CMK (cell line): ENCODE results near the gene MRPS26.
A peak's percentile ranks its signal among the peaks of the same experiment; 100 is the strongest.
"Not testable (repeated sequence)": the region's sequence is repeated elsewhere in the genome, so short reads cannot be mapped to it uniquely, and the experiment has no call there.

Experiments used
- DNase-seq: peaks from one replicate; pipeline ENCODE4 v3.0.0-alpha.2; 2010; ENCODE audit warnings: low read depth

Gene MRPS26

DNA sequence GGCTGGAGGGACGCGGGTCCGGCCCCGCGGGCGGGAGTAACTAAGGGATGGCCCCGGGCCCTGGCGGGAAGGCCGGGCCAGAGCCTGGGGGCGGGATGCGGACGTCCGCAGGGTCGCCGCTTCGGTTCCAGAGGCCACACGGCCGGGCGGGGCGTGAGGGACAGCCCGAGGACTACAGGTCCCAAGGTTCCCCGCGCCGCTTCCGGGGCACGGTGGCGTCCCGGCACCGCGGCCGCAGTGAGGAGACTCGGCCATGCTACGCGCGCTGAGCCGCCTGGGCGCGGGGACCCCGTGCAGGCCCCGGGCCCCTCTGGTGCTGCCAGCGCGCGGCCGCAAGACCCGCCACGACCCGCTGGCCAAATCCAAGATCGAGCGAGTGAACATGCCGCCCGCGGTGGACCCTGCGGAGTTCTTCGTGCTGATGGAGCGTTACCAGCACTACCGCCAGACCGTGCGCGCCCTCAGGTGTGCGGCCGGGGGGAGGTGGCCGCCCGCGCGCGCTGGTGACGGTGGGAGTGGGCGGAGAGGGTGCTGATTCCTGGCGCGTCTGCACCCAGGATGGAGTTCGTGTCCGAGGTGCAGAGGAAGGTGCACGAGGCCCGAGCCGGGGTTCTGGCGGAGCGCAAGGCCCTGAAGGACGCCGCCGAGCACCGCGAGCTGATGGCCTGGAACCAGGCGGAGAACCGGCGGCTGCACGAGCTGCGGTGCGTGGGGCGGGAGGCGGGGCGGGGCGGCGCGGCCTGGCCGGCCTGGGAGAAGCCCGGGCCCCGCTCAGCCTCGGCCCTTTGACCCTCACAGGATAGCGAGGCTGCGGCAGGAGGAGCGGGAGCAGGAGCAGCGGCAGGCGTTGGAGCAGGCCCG is at the start of gene MRPS26:
TSS of gene MRPS26 (plus strand) at position 237 of the 861 bp plus-strand sequence. CDS start at position 254, 17 bp downstream.
- peak; percentile 79 for DNase-seq

- no peak for DNase-seq
Observed at GRCh38 chr20:2998728-2999127, 47.1 kb upstream of the MRPS26 start.

DNA sequence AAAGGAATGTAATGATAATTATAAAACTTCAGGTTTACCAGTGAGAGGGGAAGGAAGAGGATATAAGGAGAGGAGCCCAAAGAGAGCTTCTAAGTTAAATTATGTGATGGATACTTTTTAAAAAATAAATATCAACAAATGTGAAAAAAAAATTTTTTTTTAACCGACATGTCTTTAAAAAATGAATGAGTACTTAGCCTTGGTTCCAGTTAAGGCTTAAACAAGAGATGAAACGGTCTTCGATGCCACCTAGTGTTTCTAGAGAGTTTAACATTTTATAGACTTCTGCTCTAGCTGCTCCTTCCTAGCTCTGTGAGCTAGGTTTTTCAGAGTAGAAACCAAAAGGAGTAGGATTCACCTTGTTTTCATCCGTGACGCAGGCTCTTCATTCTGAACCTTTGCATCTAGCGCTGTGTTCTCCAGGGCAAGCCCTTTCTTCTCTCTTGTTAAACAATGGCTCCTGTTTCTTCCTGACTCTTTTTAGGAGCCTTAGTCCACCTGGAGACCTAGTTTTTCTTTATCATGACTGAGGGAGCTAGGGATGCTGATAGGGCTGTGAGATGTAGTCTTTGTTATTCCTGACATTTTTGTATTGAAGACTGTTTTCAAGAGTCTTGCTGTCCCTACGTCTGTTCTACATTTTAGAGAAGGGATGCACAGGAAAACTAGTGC is 44.9 kb upstream of the MRPS26 start:
- no peak for DNase-seq

GRCh38 chr20:3003416-3003815 is 42.4 kb upstream of the MRPS26 start:
- no peak for DNase-seq

DNA sequence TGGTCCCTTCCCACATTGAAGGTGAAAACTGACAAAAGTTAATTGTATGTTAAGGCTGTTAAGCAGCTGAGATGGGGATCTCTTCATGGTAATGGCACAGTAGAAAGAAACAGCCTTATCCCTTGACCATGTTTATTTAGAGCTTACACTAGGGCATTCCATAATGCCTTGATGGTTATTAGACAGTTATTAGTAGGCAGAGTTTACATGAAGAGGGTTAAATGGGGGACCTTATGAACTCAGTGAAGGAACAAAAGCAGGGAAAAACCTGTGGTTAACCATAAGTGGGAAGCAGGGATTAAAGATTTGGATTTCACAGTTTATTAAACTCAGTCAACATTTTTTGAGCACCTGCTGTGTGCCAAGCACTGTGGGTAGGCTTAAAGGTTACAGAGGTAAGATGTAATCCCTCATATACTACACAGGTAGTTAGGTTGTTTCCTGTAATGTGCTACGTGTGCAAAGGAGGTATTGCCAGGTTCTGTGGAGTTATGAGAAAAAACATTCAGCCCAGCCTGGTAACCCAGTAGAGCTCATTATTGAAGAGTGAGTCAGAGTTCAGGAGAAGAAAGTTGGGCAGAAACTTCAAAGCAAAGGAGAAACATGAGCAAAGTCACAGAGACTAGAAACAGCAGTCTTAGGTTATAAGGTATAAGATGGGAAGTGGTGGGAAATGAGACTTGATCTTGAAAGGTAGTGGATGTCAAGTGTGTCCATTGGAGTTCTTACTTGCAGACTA is 34.7 kb upstream of the MRPS26 start:
- DNase-seq: no peak

DNA sequence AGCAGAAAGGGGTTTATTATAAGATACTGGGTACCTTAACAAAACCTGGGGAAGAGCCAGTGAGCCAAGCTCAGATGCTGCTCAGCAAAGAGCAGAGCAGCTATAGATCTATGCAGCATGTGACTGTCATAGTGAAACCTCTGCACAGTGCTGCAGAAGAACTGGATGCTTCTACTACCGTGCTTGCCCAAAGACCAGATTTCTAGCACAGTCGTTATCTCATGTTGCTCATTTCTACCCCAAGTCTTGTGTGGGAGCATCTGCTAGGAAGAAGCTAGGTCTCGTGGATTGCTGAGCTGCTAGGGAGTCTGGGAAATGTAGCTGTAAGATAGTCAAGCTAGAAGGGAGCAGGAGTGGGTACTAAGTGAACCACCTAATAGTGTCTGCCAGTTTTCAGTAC is 34.1 kb upstream of the MRPS26 start:
- DNase-seq: no peak

DNA sequence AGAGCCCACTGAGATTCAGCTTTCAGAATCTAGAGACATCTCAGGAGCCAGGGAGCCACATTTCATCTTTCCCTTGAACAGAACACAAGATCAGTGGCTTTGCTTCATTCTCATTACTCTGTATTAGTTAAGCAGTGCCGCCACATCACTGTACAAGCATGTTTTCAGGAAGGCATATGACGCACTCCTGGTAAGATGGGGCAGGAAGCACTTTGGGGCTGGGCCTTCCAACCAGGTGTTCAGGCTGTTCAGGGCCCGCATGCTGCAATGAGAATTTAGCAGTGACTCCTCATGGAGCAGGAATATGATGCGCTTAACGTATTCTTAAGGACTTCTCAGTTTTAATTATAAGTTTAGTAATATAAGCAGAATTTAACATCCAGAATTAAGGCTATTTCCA is 32.1 kb upstream of the MRPS26 start:
- no peak for DNase-seq

DNA sequence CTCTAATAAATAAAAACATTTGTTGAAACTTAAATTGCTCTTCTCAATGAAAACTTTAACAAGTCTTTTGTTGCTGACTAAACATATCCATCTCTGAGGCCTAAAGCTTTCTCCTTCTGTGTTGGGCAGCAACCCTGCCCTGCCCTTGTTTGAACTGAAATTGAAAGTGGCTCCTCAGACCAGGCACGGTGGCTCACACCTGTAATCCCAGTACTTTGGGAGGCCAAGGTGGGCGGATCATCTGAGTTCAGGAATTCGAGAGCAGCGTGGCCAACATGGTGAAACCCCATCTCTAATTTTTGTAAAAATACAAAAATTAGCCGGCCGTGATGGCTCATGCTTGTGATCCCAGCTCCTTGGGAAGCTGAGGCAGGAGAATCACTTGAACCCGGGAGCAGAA is 31.7 kb upstream of the MRPS26 start:
- no peak for DNase-seq

GRCh38 chr20:3014662-3015061 is 31.2 kb upstream of the MRPS26 start:
- no peak for DNase-seq

- DNase-seq: not testable (repeated sequence)
Observed at GRCh38 chr20:3015302-3015701, 30.6 kb upstream of the MRPS26 start.

GRCh38 chr20:3021327-3021726 is 24.5 kb upstream of the MRPS26 start:
- no peak for DNase-seq

GRCh38 chr20:3021777-3022176 is 24.1 kb upstream of the MRPS26 start:
- DNase-seq: no peak

- DNase-seq: peak; percentile 42
Observed at GRCh38 chr20:3022559-3023490, 23.0 kb upstream of the MRPS26 start.

- DNase-seq: no peak
Observed at GRCh38 chr20:3027987-3028386, 17.9 kb upstream of the MRPS26 start.

DNA sequence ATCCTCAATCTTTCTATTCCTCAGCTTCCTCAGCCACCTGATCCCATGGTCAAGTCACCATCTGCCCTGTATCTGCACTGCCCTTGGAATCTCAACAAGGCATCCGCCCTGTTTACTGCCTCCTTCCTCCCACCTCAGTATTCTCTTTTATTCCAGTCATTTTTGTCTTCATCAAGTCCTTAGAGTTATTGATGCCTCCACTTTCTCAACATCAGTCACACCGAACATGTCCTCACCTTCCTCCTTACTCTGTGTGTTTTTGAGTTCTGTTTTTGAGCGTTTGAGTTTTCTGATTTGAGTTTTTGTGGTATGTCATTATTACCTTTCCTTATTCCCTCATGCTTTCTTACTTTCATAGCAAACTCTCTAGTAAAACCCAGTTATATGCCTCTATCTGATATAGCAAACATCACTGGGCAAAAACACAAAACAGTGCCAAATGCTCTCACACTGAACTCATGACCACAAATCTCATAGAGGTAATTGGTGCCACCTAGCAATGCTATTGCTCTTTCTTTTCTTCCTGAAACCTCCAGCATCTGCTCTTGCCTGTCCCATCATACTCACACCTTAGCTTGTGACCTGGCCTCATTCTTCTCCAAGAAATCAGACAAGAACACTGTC is 14.2 kb upstream of the MRPS26 start:
- no peak for DNase-seq

GRCh38 chr20:3032624-3033023 is 13.2 kb upstream of the MRPS26 start:
- no peak for DNase-seq

DNA sequence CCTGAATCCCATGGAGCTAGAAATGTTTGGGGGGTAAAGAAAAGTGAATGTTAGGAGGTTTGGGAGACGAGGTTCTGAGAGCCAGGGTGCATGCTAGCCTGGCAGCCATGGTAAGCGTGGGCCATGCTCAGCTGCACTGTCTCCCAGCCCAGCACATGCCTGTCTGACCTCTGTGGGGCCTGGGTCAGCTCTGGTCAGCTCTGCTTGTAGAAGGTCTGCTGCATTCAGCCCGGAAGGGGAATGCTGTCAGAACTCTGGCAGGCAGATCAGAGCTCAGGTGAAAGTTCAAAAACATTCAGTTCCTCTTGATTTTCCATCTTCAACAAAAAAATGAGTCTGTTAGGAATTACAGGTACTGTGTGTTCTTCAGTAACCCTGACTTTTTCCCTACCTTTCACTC is 8.2 kb upstream of the MRPS26 start:
- no peak for DNase-seq

GRCh38 chr20:3038454-3038853 is 7.4 kb upstream of the MRPS26 start:
- no peak for DNase-seq

DNA sequence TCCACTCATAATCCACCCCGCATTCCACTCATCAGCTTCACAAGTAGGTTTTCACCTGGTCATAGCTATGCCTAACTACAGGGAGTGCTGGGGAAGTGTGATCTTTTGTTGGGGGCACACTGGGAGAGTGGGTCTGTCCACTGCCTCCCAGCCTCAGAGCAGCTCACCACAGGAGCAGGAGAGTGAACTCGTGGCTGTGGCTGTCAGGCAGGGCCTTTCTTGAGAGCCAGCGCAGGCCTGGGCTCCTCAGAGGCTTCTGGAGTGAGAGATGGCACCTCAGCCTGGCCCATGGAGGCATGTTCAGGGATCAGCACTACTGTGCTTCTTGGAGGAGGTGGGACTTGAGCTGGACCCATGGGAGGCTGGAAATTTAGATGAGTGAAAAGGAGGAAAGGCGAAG is 6.4 kb upstream of the MRPS26 start:
- no peak for DNase-seq

DNA sequence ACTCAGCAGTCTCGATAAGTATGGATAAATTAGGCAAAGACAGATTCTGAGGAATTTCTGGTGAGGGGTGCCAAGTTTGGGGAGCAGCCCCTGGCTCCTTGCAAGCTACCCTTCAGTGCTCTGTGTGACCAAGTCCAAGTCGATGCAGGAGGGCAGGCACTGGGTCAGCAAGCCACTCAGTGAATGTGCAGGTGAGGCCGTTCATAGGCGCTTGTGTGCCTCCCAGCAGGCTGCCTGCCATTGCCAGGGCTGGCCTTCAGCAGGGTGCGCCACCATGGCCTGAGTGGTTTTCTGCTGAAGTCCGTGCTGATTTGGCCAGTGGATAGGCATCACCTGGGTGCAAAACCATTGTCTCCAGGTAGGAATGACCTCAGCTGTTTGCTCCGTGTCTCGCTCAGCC is 5.8 kb upstream of the MRPS26 start:
- no peak for DNase-seq

GRCh38 chr20:3041854-3042409 is 3.9 kb upstream of the MRPS26 start:
- DNase-seq: no peak
